H1 (cell line): Measurements from ENCODE around the gene TIMM23.
"Not testable (repeated sequence)": the region's sequence is repeated elsewhere in the genome, so short reads cannot be mapped to it uniquely, and the experiment has no call there.

Experiments used
- CREB1 ChIP-seq: IDR thresholded peaks from 2 replicates; pipeline ENCODE4 v1.6.1; 2012; ENCODE audit warnings: inconsistent platforms
- POLR2A ChIP-seq, 2 experiments: IDR thresholded peaks; 1 replicate in 1 of 2; 2 replicates in 1 of 2; pipeline ENCODE4 v1.6.1; 2011; ENCODE audit warnings: low read depth in 2 of 2, low read length in 2 of 2, mild to moderate bottlenecking in 2 of 2; ENCODE audit errors: control extremely low read depth in 1 of 2
- POLR2AphosphoS5 ChIP-seq: IDR thresholded peaks from 2 replicates; pipeline ENCODE4 v1.6.1; 2011; ENCODE audit warnings: low read depth, low read length
- RFX5 ChIP-seq: IDR thresholded peaks from 2 replicates; pipeline ENCODE4 v1.6.1; 2011; ENCODE audit warnings: low read depth, low read length, improper control_type of control experiment, borderline replicate concordance
- RXRA ChIP-seq: IDR thresholded peaks from 2 replicates; pipeline ENCODE4 v1.6.1; 2011; ENCODE audit warnings: low read depth, mild to moderate bottlenecking, low read length, moderate library complexity; ENCODE audit not compliant: insufficient read depth
- TBP ChIP-seq: IDR thresholded peaks from 2 replicates; pipeline ENCODE4 v1.6.1; 2011; ENCODE audit warnings: low read depth, low read length, improper control_type of control experiment
- ZNF274 ChIP-seq: IDR thresholded peaks from 2 replicates; pipeline ENCODE4 v1.7.0; 2012; ENCODE audit warnings: low read length, borderline replicate concordance; ENCODE audit errors: extremely low read depth
- TF ChIP-seq, protein P1 (sequence below), 3 experiments: IDR thresholded peaks; 1 replicate in 2 of 3; 2 replicates in 1 of 3; pipeline versions ENCODE4 v1.5.1 to v1.6.1; 2011; ENCODE audit warnings: low read length in 3 of 3, mild to moderate bottlenecking in 3 of 3, inconsistent platforms in 2 of 3, low read depth in 1 of 3, moderate library complexity in 1 of 3; ENCODE audit not compliant: insufficient read depth in 1 of 3; ENCODE audit errors: control extremely low read depth in 1 of 3
- TF ChIP-seq, protein P2 (sequence below): IDR thresholded peaks from 2 replicates; pipeline ENCODE4 v1.6.1; 2011; ENCODE audit warnings: low read length, improper control_type of control experiment
- TF ChIP-seq, protein P3 (sequence below): fragments of 300-600 bp; sonication (generic); IDR thresholded peaks from 2 replicates; pipeline ENCODE4 v1.7.1; 2012; ENCODE audit warnings: low read length, moderate library complexity, mild to moderate bottlenecking, inconsistent platforms; ENCODE audit not compliant: insufficient replicate concordance

DNA sequence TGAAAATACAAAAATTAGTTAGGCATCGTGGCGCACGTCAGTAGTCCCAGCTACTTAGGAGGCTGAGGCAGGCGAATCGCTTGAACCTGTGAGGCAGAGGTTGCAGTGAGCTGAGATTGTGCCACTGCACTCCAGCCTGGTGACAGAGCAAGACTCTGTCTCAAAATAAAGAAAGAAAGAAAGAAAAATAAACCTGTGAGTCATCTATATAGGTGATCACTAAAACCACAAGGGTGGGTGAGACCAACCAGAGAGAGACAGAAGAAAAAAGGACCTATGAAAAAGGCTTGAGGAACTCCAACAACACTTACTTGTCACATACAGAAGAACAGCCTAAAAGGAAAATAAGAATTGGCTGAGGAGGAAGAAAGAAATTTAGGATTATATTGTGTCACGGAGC is 14.4 kb upstream of the TIMM23 start:
- not testable (repeated sequence) for TF ChIP-seq POLR2AphosphoS5; RXRA; CREB1; POLR2A (IDR thresholded peaks at IDR 0.05; ENCODE audit: control extremely low read depth in 1 of 2, low read depth in 2 of 2, low read length in 2 of 2); TBP; ZNF274; RFX5
- TF ChIP-seq, protein P1, sequence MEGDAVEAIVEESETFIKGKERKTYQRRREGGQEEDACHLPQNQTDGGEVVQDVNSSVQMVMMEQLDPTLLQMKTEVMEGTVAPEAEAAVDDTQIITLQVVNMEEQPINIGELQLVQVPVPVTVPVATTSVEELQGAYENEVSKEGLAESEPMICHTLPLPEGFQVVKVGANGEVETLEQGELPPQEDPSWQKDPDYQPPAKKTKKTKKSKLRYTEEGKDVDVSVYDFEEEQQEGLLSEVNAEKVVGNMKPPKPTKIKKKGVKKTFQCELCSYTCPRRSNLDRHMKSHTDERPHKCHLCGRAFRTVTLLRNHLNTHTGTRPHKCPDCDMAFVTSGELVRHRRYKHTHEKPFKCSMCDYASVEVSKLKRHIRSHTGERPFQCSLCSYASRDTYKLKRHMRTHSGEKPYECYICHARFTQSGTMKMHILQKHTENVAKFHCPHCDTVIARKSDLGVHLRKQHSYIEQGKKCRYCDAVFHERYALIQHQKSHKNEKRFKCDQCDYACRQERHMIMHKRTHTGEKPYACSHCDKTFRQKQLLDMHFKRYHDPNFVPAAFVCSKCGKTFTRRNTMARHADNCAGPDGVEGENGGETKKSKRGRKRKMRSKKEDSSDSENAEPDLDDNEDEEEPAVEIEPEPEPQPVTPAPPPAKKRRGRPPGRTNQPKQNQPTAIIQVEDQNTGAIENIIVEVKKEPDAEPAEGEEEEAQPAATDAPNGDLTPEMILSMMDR (IDR thresholded peaks at IDR 0.05; ENCODE audit: control extremely low read depth in 1 of 3, insufficient read depth in 1 of 3, low read depth in 1 of 3, low read length in 3 of 3): not testable (repeated sequence)
- TF ChIP-seq, protein P2, sequence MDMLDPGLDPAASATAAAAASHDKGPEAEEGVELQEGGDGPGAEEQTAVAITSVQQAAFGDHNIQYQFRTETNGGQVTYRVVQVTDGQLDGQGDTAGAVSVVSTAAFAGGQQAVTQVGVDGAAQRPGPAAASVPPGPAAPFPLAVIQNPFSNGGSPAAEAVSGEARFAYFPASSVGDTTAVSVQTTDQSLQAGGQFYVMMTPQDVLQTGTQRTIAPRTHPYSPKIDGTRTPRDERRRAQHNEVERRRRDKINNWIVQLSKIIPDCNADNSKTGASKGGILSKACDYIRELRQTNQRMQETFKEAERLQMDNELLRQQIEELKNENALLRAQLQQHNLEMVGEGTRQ: not testable (repeated sequence)
- TF ChIP-seq, protein P3, sequence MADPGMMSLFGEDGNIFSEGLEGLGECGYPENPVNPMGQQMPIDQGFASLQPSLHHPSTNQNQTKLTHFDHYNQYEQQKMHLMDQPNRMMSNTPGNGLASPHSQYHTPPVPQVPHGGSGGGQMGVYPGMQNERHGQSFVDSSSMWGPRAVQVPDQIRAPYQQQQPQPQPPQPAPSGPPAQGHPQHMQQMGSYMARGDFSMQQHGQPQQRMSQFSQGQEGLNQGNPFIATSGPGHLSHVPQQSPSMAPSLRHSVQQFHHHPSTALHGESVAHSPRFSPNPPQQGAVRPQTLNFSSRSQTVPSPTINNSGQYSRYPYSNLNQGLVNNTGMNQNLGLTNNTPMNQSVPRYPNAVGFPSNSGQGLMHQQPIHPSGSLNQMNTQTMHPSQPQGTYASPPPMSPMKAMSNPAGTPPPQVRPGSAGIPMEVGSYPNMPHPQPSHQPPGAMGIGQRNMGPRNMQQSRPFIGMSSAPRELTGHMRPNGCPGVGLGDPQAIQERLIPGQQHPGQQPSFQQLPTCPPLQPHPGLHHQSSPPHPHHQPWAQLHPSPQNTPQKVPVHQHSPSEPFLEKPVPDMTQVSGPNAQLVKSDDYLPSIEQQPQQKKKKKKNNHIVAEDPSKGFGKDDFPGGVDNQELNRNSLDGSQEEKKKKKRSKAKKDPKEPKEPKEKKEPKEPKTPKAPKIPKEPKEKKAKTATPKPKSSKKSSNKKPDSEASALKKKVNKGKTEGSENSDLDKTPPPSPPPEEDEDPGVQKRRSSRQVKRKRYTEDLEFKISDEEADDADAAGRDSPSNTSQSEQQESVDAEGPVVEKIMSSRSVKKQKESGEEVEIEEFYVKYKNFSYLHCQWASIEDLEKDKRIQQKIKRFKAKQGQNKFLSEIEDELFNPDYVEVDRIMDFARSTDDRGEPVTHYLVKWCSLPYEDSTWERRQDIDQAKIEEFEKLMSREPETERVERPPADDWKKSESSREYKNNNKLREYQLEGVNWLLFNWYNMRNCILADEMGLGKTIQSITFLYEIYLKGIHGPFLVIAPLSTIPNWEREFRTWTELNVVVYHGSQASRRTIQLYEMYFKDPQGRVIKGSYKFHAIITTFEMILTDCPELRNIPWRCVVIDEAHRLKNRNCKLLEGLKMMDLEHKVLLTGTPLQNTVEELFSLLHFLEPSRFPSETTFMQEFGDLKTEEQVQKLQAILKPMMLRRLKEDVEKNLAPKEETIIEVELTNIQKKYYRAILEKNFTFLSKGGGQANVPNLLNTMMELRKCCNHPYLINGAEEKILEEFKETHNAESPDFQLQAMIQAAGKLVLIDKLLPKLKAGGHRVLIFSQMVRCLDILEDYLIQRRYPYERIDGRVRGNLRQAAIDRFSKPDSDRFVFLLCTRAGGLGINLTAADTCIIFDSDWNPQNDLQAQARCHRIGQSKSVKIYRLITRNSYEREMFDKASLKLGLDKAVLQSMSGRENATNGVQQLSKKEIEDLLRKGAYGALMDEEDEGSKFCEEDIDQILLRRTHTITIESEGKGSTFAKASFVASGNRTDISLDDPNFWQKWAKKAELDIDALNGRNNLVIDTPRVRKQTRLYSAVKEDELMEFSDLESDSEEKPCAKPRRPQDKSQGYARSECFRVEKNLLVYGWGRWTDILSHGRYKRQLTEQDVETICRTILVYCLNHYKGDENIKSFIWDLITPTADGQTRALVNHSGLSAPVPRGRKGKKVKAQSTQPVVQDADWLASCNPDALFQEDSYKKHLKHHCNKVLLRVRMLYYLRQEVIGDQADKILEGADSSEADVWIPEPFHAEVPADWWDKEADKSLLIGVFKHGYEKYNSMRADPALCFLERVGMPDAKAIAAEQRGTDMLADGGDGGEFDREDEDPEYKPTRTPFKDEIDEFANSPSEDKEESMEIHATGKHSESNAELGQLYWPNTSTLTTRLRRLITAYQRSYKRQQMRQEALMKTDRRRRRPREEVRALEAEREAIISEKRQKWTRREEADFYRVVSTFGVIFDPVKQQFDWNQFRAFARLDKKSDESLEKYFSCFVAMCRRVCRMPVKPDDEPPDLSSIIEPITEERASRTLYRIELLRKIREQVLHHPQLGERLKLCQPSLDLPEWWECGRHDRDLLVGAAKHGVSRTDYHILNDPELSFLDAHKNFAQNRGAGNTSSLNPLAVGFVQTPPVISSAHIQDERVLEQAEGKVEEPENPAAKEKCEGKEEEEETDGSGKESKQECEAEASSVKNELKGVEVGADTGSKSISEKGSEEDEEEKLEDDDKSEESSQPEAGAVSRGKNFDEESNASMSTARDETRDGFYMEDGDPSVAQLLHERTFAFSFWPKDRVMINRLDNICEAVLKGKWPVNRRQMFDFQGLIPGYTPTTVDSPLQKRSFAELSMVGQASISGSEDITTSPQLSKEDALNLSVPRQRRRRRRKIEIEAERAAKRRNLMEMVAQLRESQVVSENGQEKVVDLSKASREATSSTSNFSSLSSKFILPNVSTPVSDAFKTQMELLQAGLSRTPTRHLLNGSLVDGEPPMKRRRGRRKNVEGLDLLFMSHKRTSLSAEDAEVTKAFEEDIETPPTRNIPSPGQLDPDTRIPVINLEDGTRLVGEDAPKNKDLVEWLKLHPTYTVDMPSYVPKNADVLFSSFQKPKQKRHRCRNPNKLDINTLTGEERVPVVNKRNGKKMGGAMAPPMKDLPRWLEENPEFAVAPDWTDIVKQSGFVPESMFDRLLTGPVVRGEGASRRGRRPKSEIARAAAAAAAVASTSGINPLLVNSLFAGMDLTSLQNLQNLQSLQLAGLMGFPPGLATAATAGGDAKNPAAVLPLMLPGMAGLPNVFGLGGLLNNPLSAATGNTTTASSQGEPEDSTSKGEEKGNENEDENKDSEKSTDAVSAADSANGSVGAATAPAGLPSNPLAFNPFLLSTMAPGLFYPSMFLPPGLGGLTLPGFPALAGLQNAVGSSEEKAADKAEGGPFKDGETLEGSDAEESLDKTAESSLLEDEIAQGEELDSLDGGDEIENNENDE: not testable (repeated sequence)
